ENCODE data around the gene RPIA.
"Not testable (repeated sequence)": the region's sequence is repeated elsewhere in the genome, so short reads cannot be mapped to it uniquely, and the experiment has no call there.

RPIA gene

DNA sequence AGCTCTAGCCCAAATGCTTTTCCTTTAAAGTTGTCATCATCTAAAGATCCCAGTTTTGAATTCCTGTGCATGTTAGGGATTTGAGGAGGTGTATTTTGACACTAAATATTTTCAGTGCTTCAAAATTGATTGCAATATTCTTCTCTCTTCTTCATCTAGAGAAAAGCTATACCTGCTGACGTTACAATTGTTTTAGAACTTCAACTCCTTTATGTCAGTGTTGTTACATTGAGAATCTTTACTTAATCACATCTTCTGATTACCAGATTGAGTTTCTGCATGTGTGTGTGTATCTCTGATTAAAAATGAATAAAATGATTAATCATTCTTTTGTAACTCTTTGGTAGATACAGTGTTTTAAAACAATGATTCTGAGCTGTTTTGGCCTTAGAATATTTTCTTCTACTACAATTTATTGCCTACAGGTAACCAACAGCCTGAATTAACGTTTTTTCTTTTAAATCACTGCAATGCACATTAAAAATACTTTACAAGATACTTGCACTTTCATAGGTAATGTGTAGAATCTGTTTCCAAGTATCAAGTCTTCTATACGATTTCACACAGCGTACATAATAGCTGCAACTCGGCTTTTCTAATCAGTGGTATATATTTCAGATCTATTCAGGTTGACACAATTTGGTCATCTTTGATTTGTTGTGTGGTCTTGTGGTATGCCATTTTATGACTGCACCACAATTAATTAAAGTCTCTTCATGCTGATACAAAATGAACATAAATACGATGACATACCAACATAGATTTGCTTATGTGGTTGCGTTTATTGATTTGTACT is 82.0 kb downstream of the RPIA start:
- not testable (repeated sequence) for DNase-seq (ENCODE audit: low spot score)

DNA sequence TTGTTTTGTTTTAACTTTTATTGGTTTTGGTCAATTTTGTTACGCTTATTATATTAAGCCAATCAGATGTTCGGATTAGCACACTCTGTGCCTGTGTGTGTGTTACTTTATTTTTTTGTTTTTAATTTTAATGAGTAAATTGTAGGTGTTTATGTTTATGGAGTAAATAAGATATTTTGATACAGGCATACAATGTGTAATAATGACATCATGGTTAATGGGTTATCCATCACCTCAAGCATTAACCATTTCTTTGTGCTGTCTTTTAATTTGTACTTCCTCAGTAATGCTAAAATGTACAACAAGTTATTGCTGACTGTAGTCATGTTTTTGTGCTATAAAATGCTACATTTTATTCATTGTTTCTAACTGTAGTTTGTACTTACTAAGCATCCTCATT is 97.7 kb downstream of the RPIA start:
- not testable (repeated sequence) for DNase-seq (ENCODE audit: low spot score)

DNA sequence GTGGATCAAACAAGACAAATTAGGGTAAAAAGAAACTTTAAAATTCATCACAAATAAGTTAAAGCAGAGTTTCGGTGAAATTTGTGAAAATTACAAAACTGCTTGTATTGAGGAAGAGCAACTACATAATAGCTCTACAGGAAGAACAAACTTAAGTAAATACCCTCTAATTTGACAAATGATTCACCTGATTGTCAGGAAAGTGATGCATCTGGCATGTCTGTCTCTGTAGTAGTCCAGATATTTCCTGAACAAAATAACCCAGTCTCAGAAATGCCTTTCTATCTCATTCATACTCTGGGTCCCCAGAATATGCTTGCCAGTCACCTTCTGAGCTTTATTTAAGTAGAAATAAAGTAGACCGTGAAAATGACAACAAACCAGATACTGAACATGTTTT is 104.5 kb downstream of the RPIA start:
- DNase-seq (ENCODE audit: low spot score): not testable (repeated sequence)

DNA sequence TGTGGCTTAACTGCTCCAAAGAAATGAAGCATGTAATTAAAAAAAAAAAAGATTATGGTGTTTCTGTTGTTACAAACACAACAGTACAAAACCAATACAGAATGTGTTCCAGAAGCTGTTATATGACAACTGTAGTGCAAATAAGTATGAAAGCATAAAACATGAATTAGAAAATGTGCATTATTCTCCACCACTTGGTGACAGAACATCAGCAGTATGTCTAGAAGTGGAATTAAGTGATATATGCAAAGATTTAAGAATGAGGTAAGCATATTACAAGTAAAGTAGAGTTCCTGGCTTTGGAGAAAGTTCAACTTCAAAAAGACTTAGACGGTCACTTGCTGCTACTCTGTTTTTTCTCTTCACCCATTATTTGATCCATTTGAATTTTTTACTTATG is 105.0 kb downstream of the RPIA start:
- not testable (repeated sequence) for DNase-seq (ENCODE audit: low spot score)

DNA sequence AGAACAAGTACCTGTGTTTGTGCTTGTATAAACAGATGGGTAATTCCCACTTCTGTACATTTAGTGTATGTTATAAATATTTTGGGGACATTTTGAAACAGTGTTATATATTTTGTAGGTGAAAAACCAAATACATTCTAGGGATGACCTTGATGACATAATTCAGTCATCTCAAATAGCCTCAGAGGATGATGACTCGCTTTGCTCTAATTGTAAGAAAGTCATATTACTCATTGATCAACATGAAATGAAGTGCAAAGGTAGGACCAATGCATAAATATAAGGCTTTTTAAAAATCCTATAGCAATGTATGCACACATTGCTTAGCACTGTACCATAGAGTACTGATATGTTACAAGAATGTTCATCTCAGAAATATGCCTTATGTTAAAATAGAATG is 105.7 kb downstream of the RPIA start:
- DNase-seq (ENCODE audit: low spot score): not testable (repeated sequence)
